Endothelial cell of umbilical vein (primary cell): ENCODE data around the gene NHP2. TPM values are rescaled to one million over a fixed set of nuclear protein-coding genes. Genes with fewer than 3 reads are reported as not detected.

ENCODE experiments used
- BruUV-seq: library from RNA; stranded (reverse); fragments of 400-500 nt; replicated peaks from 2 replicates; lab custom pipeline; 2021; lab: Mats Ljungman, UMichigan
- CTCF ChIA-PET: fragments of 300-600, 350-600 bp; sonication (Branson Sonifier 250); formaldehyde crosslinking; loops from one replicate; lab custom pipeline; 2021; ENCODE audit warnings: antibody characterized with exemption, inconsistent platforms; lab: Charles Lee
- POLR2A ChIA-PET: fragments of 300-600, 350-600 bp; sonication (Branson Sonifier 250); formaldehyde crosslinking; loops from one replicate; lab custom pipeline; 2021; ENCODE audit warnings: antibody characterized with exemption, inconsistent platforms; lab: Charles Lee
- DNase-seq: peaks from one replicate; pipeline ENCODE4 v3.0.0-alpha.2; 2011; ENCODE audit warnings: low read depth, low spot score
- FAIRE-seq: peaks from 2 replicates; lab custom pipeline; 2011; peaks lifted over from hg19 to GRCh38; lab: Jason Lieb, UNC
- H2AFZ ChIP-seq: 2 replicates; pipeline ENCODE4 v1.6.0; 2012; ENCODE audit warnings: low read depth, low read length, control low read depth, inconsistent platforms
- H3K27ac ChIP-seq: 2 replicates; pipeline ENCODE4 v1.5.1; 2011; ENCODE audit warnings: low read depth, mild to moderate bottlenecking, control low read depth, low read length, moderate library complexity; ENCODE audit not compliant: insufficient read depth
- H3K27me3 ChIP-seq, 2 experiments: 2 replicates each; pipeline versions ENCODE4 v1.6.0 to v1.6.1; 2011; ENCODE audit warnings: low read length in 2 of 2, mixed read lengths in 1 of 2; ENCODE audit not compliant: control insufficient read depth in 2 of 2, insufficient read depth in 2 of 2
- H3K36me3 ChIP-seq, 2 experiments: 2 replicates in 1 of 2; 3 replicates in 1 of 2; pipeline ENCODE4 v1.5.1; 2011; ENCODE audit warnings: low read length in 2 of 2, mild to moderate bottlenecking in 1 of 2, moderate library complexity in 1 of 2; ENCODE audit not compliant: control insufficient read depth in 2 of 2, insufficient read depth in 2 of 2; ENCODE audit errors: extremely low read depth in 1 of 2
- H3K4me1 ChIP-seq: 3 replicates; pipeline ENCODE4 v1.5.1; 2011; ENCODE audit warnings: mild to moderate bottlenecking, low read length; ENCODE audit not compliant: control insufficient read depth, insufficient read depth; ENCODE audit errors: extremely low read depth
- H3K4me2 ChIP-seq: 2 replicates; pipeline ENCODE4 v1.6.1; 2011; ENCODE audit warnings: low read length, control low read depth, mixed read lengths; ENCODE audit not compliant: insufficient read depth
- H3K4me3 ChIP-seq, 3 experiments: fragments of 200-600 bp in 1 of 3; sonication (generic), shearing (Covaris generic) in 1 of 3; replicated peaks in 1 of 3; 2 replicates each; pipeline ENCODE4 v1.5.1; 2011 to 2016; ENCODE audit warnings: control low read depth in 3 of 3, low read length in 3 of 3, mild to moderate bottlenecking in 2 of 3, inconsistent platforms in 1 of 3, low read depth in 1 of 3, moderate library complexity in 1 of 3; ENCODE audit not compliant: insufficient read depth in 1 of 3
- H3K79me2 ChIP-seq: 2 replicates; pipeline ENCODE4 v1.6.0; 2012; ENCODE audit warnings: low read length, inconsistent platforms; ENCODE audit not compliant: control insufficient read depth, insufficient read depth
- H3K9ac ChIP-seq: replicated peaks from 2 replicates; pipeline ENCODE3; 2011; ENCODE audit warnings: low read length, control low read depth; ENCODE audit not compliant: insufficient read depth; ENCODE audit errors: extremely low read depth
- H3K9me1 ChIP-seq: replicated peaks from 3 replicates; pipeline ENCODE4 v1.6.0; 2011; ENCODE audit warnings: mild to moderate bottlenecking, low read length; ENCODE audit not compliant: control insufficient read depth, insufficient read depth; ENCODE audit errors: extremely low read depth
- H3K9me3 ChIP-seq: replicated peaks from 2 replicates; pipeline ENCODE4 v1.5.1; 2012; ENCODE audit warnings: low read length, inconsistent platforms; ENCODE audit not compliant: control insufficient read depth, insufficient read depth
- H4K20me1 ChIP-seq: replicated peaks from 2 replicates; pipeline ENCODE3; 2011; ENCODE audit warnings: mild to moderate bottlenecking, low read length; ENCODE audit not compliant: control insufficient read depth, insufficient read depth; ENCODE audit errors: extremely low read depth
- CTCF ChIP-seq, 2 donors: IDR thresholded peaks; 1 replicate in 1 of 2; 2 replicates in 1 of 2; pipeline ENCODE4 v1.5.1; 2011; ENCODE audit warnings: low read length in 2 of 2, mild to moderate bottlenecking in 2 of 2, moderate library complexity in 2 of 2, control low read depth in 1 of 2, inconsistent platforms in 1 of 2, low read depth in 1 of 2; ENCODE audit not compliant: insufficient read depth in 1 of 2; ENCODE audit errors: extremely low read depth in 1 of 2
- EZH2 ChIP-seq: IDR thresholded peaks from 2 replicates; pipeline ENCODE4 v1.6.1; 2012; ENCODE audit warnings: borderline replicate concordance, low read depth, mild to moderate bottlenecking, moderate library complexity, low read length, inconsistent platforms; ENCODE audit not compliant: severe bottlenecking
- GATA2 ChIP-seq: IDR thresholded peaks from 2 replicates; pipeline ENCODE4 v1.7.0; 2011; ENCODE audit warnings: low read depth, mild to moderate bottlenecking, moderate library complexity, mixed read lengths, low read length; ENCODE audit not compliant: insufficient read length, insufficient read depth
- dilution Hi-C: fragments of 300-500 bp; cut with MboI; formaldehyde crosslinking; loops from one replicate; pipeline ENCODE4 v1.15.0; 2019; ENCODE audit warnings: low sequenced_read_pairs; ENCODE audit not compliant: extremely low pct_ligation_motif_present
- intact Hi-C: fragments of 100-400 bp; cut with micrococcal nuclease; formaldehyde crosslinking; loops from one replicate; pipeline ENCODE4 v1.10.0; 2022
- polyA plus RNA-seq, 4 experiments: library from polyadenylated mRNA; depleted of rRNA in 3 of 4; stranded (reverse) in 3 of 4; unstranded in 1 of 4; fragments of >200 nt; gene quantifications; 2 replicates each; pipeline versions ENCODE4 v1.2.1 to v1.2.3, GENCODE V29; 2011 to 2012; ENCODE audit warnings: missing spikeins in 1 of 4
- total RNA-seq: library from RNA; stranded (reverse); gene quantifications from 2 replicates; pipeline ENCODE4 v1.2.3, GENCODE V29; 2021

Gene NHP2
- total and polyA plus RNA-seq, 2 donors (not counting 3 experiments of a cell fraction or from before 2014, with no cell fraction given): 205 to 220 TPM

GRCh38 chr5:178123966-178124925, 29.4 kb downstream of the NHP2 start:
- DNase-seq (no peak), FAIRE-seq (no peak)
- ChIA-PET CTCF (interaction anchor here (1.6 kb wide), 1 partner anchor 49 kb away, joined by 7 read pairs; no protein-coding TSS in a partner anchor), POLR2A (interaction anchor here (0.7 kb wide), 1 partner anchor 8 kb away, joined by 3 read pairs; no protein-coding TSS in a partner anchor)
- Histone ChIP-seq H4K20me1 (no peaks in the 10 kb centered on the region), H2AFZ (no peak overlapping the region), H3K79me2 (no peaks in the 10 kb centered on the region), H3K27me3 (no peaks in the 10 kb centered on the region), H3K27ac (no peak overlapping the region), H3K9ac (no peak overlapping the region), H3K36me3 (peaks cover 0 to 21% of the 10 kb centered on the region in 2 experiments), H3K4me1 (peaks cover 10% of the 10 kb centered on the region), H3K9me3 (no peaks in the 10 kb centered on the region), H3K4me3 (no peak overlapping the region), H3K9me1 (no peaks in the 10 kb centered on the region), H3K4me2 (no peak overlapping the region)
- dilution Hi-C loops: no loop called here
- intact Hi-C loops: no loop called here
- no TSS peak for BruUV-seq
- no peak for TF ChIP-seq GATA2
- TF ChIP-seq EZH2: no peak
- TF ChIP-seq CTCF (IDR thresholded peaks at IDR 0.05; ENCODE audit: extremely low read depth in 1 of 2, insufficient read depth in 1 of 2, low read depth in 1 of 2, low read length in 2 of 2): no peak
